GM18517 (cell line): ENCODE measurements around the gene BARHL2.

ENCODE experiments used
- ATAC-seq: cut with Tn5 transposase; IDR thresholded peaks from one replicate; pipeline ENCODE4 v1.9.1; 2021; ENCODE audit warnings: mild to moderate bottlenecking, moderate library complexity; ENCODE audit not compliant: unreplicated experiment

The BARHL2 gene

DNA sequence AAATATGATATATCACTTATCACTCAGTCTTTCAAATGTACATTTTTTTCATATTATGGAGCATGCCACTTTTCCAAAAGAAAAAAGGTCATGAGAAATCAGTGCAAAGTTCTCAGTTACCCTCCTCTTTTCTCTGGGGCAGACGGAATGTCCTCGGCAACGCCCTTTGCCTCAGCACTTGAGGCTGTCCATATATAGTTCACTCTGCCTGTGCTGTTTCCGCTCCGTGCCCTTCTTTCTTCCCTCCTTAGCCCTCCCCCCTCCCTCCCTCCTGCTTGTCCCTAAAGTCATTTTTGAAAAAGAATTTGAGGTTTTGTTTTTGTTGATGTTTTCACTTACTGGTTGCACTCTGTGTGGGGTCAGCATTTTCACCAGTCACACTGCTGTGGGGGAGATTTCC is 5.4 kb downstream of the BARHL2 start:
- no peak for ATAC-seq

DNA sequence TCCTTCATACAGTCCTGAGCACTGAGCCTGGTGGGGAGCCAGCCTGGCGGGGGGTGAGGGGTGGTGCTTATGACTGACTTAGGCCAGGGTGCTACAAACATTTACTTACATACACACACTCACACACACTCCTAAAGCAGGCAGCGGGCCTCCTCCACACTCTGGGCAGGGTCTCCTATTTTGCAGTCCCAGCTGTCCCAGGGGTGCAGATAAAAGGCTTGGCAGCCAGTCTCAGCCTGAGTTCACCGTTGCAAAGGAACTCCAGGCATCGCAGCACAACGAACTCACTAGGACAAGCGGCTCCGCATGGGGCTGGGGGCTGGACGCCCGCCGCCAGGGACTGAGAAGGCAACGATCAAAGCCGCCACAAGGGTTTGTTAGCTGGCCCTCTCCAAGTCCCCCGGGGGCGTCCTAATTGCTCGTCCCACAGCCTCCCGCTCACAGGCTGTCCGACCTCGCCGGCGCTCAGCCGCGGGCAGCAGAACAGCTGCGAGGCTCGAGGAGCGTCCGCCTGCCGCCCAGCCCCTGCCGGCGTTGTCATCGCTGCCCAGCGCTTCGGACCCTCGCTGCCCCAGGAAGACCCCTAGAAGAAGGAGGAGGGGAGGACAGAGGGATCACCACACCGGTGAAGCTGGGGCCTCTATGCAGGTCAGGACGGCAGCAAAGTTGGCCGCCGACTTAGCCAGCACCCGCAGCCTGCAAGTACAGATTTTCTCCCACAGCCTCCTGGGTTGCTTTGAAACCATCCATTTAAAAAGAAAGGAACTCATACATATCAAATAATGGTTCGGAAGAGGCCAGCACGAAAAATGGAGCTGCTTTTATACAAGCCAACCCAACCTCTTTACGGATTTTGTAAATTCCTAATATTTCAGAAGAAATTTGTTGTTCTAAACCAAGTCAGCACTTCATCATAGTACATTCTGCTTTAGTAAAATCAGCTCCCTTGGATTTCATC is 6.2 kb downstream of the BARHL2 start:
- no peak for ATAC-seq

- no peak for ATAC-seq
Observed at GRCh38 chr1:90709535-90709934, 7.6 kb downstream of the BARHL2 start.

DNA sequence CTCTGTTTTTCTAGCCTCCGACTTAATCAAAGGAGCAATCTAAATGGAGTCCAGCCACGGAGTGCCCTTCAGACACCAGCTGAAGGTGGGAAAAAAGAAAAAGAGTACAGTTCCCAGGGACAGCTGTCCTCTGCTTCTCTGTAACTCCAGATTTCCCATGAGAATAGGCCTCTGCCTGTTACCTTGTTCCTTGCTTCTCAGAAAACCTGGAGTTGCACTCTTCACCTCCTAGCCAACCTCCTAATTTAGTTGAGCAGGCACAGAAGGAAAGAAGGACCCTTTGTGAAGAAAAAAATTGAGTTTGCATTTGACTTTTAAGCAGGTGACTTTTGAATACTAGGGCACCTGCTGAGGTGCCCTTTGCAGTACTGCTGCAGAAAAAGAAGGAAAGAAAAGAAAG is 8.3 kb downstream of the BARHL2 start:
- ATAC-seq = no peak

DNA sequence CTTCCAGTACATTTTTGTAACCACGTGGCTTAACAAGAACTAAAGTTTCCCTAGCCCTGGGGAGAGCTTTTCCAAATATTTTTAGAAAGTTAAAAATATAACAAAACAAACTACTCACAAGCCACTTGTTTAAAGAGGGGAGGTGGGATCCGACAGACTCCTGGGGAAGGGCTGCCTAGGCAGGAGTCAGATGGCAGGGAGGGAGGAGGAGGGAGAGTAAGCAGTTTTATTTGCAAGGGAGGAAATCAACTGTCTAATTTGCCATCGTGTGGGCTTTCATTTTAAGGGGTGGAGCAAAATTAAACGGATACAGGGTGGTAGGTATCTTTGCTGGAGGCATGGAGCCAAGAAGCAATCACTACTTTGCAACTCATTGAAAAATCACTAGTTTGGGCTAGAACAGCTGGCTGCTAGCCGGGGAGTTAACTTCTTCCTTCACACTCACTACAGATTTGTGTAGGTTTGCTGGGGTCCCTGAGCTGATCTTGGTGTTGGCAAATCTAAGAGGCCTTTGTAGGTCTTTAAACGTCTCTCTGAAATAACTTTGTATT is 8.8 kb downstream of the BARHL2 start:
- ATAC-seq = no peak

DNA sequence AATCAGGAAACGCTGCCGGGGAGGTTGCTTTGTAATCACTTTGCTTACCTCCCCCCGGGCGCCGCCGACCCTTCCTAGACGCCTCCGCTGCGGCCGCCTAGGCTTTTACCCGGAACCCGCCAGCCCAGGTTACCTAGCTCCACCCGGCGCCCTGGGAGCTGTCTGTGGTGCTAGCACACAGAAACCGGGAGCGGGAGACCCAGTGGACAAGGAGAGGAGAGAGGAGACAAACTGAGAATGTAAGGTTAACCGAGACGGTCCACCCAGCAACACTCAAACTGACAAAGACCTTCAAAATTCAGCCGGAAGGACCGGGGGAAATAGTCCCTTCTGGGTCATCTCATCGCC is 9.8 kb downstream of the BARHL2 start:
- no peak for ATAC-seq

DNA sequence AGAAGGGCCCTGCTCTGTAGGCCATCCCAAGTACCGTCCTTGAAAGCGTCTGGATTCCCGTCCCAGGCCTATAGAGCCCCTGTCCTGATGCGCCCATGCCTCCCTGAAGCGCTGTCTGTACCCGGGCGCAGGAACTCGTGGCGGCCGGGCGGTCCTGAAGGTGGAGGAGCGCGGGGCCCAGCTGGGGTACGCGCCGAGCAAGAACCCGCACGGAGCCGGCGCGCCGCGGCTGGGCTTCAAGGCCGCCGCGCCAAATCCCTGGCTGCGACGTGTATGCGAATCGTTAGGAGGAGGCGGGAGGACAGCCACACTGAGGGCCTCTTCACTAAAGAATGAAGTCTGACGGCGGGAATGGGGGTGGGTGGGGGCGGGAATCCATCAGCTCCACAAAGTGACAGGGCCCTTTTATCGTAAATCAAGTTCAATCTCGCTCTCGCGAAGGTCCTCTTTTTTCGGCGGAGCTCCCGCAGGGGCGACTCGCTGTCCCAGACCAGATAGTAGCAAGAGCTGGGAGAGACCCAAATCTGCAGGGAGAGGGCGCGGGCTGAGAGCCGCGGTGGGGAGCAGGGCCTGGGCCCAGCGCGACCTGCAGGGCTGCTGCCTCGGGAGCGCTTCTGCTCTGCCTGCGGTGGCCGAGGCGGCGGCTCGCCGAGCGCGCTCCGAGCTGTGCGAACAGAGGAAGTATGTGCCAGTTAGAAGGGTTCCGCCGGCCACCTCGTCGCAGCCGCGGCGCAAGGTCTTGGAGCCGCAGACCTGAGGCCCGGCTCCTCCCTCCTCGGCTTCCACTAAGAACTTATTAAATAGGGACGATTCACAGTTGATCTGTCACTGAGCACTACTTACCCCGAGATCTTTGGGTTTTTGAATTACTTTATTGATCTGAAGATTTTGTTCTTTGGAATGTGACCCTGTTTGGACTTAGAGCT is 10.4 kb downstream of the BARHL2 start:
- no peak for ATAC-seq

DNA sequence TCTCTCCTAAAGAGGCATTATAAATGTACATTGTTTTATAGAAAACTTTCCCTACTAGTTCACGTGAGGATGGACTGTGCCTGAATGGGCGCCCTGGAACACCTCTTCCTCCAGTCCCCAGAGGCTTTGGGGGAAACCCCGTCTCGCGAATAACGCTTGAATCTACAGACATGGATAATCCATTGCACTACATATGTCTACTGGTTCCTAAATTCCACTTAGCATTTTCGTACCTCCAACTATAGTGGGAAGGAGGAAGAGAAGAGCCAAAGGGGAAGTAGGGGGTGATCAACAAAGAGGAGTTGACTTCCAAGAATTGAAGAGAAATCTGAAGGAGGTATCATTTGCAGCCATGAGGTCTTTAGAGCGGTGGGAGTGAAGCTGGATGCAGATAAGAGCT is 11.1 kb downstream of the BARHL2 start:
- ATAC-seq = no peak

GRCh38 chr1:90704817-90705216 is 12.3 kb downstream of the BARHL2 start:
- ATAC-seq = no peak

DNA sequence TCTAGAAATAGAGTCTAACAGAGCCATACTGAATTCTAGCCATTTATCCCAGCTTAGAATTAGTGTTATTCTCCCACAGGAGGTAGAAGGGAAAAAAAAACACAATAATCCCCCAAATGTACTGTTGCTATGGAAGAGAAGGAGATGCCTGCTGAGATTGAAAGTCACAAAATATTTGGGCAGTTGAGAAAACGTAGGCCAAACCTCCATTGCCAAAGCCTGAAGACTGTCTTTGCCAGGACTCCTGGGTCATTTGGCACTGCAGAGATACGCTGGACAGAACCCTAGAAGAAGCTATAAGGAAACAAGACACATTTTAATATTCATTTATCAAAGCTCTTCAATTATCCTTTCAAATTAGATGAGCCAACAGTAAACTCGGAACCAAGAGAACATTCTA is 22.3 kb downstream of the BARHL2 start:
- no peak for ATAC-seq

GRCh38 chr1:90687747-90688146 is 29.4 kb downstream of the BARHL2 start:
- ATAC-seq = no peak

GRCh38 chr1:90675161-90675847 is 41.8 kb downstream of the BARHL2 start:
- ATAC-seq = no peak

DNA sequence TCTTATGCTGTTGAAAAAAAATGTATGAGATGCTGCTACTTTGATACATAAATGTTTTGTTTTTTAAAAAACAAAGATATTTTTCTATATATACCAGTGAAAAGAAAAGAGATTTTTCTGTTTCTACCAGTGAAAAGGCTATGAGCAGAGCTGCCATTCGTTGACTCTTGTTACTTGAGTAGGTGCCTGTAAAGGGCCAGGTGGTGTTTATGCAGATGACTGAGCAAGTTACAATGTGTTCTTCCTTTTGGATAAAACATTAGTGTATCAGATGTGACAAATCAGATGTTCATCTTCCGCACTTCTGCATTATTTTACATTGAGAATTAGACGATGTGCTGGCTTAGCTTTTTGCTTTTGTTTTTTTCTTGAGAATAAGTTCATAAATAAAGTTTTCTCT is 45.4 kb downstream of the BARHL2 start:
- ATAC-seq = no peak

DNA sequence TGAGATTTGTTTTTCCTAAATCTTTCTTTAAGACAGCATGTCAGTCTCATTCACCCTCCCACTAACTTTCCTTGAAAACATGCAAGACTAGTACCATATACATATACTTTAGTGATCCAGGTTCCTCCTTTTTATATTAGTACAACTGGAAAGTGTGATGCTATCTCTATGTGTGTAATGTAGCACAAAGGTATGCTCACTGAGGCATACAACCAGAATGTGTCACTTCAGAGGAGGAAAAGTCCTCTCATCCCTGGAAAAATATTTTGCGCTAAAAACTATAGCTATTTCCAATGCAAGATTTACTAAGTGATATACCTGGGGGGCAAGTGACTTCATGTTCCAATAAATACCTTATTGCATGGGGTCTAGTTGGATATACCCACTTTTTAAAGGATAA is 45.9 kb downstream of the BARHL2 start:
- ATAC-seq = no peak
